MCF 10A (cell line): ENCODE data around the gene OR11A1. TPM values are rescaled to one million over a fixed set of nuclear protein-coding genes. Genes with fewer than 3 reads are reported as not detected.

ENCODE experiments used
- BruUV-seq: library from RNA; stranded (reverse); fragments of 400-500 nt; replicated peaks from 2 replicates; lab custom pipeline; 2021; lab: Mats Ljungman, UMichigan
- CTCF ChIA-PET: fragments of 300-600 bp; sonication (Branson Sonifier 250); formaldehyde crosslinking; extraction: SDS; loops from one replicate; lab custom pipeline; 2021; ENCODE audit warnings: antibody characterized with exemption, inconsistent platforms; lab: Yijun Ruan, JAX
- POLR2A ChIA-PET: fragments of 300-600, 350-650 bp; sonication (Branson Sonifier 250); formaldehyde crosslinking; extraction: SDS; loops from one replicate; lab custom pipeline; 2020; ENCODE audit warnings: antibody characterized with exemption, inconsistent platforms; lab: Yijun Ruan, JAX
- DNase-seq: peaks from one replicate; pipeline ENCODE4 v3.0.0-alpha.2; 2018; ENCODE audit not compliant: unreplicated experiment
- H3K27ac Mint-ChIP-seq: one replicate; pipeline ENCODE4 v1.8.0; 2022; ENCODE audit warnings: mild to moderate bottlenecking, low read depth, mixed read lengths; ENCODE audit not compliant: unreplicated experiment
- H3K27me3 Mint-ChIP-seq: one replicate; pipeline ENCODE4 v1.8.0; 2022; ENCODE audit warnings: mixed read lengths; ENCODE audit not compliant: insufficient read depth, unreplicated experiment
- H3K36me3 Mint-ChIP-seq: one replicate; pipeline ENCODE4 v1.8.0; 2022; ENCODE audit warnings: mild to moderate bottlenecking, moderate library complexity, mixed read lengths; ENCODE audit not compliant: insufficient read depth, unreplicated experiment
- H3K4me1 Mint-ChIP-seq: one replicate; pipeline ENCODE4 v1.8.0; 2022; ENCODE audit warnings: mixed read lengths; ENCODE audit not compliant: insufficient read depth, unreplicated experiment
- H3K4me3 Mint-ChIP-seq: one replicate; pipeline ENCODE4 v1.8.0; 2022; ENCODE audit warnings: mild to moderate bottlenecking, moderate library complexity, mixed read lengths; ENCODE audit not compliant: unreplicated experiment
- H3K9me3 Mint-ChIP-seq: one replicate; pipeline ENCODE4 v1.8.0; 2022; ENCODE audit warnings: mixed read lengths; ENCODE audit not compliant: unreplicated experiment
- intact Hi-C: fragments of 100-400 bp; cut with micrococcal nuclease; formaldehyde crosslinking; loops from 2 replicates; pipeline ENCODE4 v1.14.1; 2022
- total RNA-seq: library from RNA; stranded (reverse); gene quantifications from 2 replicates; pipeline ENCODE4 v1.2.3, GENCODE V29; 2022
- TF ChIP-seq, protein P1 (sequence below): fragments of 200-600 bp; IDR thresholded peaks from one replicate; pipeline ENCODE4 v1.8.0; 2022; ENCODE audit warnings: antibody characterized with exemption, mild to moderate bottlenecking; ENCODE audit not compliant: unreplicated experiment

The OR11A1 gene
- total RNA-seq, 1 experiment from 2014 or later: not detected

- intact Hi-C loops: no loop called here
- Mint-ChIP-seq H3K9me3 (no peaks in the 10 kb centered on the region), H3K27me3 (no peaks in the 10 kb centered on the region), H3K36me3 (no peaks in the 10 kb centered on the region), H3K27ac (no peak overlapping the region), H3K4me1 (no peaks in the 10 kb centered on the region), H3K4me3 (no peak overlapping the region)
- BruUV-seq: no TSS peak
- ChIA-PET CTCF (interaction anchor here (1.0 kb wide), 1 partner anchor 108 kb away, joined by 3 read pairs; no protein-coding TSS in a partner anchor), POLR2A (no interaction called here)
- TF ChIP-seq, protein P1, sequence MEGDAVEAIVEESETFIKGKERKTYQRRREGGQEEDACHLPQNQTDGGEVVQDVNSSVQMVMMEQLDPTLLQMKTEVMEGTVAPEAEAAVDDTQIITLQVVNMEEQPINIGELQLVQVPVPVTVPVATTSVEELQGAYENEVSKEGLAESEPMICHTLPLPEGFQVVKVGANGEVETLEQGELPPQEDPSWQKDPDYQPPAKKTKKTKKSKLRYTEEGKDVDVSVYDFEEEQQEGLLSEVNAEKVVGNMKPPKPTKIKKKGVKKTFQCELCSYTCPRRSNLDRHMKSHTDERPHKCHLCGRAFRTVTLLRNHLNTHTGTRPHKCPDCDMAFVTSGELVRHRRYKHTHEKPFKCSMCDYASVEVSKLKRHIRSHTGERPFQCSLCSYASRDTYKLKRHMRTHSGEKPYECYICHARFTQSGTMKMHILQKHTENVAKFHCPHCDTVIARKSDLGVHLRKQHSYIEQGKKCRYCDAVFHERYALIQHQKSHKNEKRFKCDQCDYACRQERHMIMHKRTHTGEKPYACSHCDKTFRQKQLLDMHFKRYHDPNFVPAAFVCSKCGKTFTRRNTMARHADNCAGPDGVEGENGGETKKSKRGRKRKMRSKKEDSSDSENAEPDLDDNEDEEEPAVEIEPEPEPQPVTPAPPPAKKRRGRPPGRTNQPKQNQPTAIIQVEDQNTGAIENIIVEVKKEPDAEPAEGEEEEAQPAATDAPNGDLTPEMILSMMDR: no peak
- DNase-seq: no peak
These were observed 21.9 kb upstream of the OR11A1 start for GRCh38 chr6:29478740-29479139.

- no peaks in the 10 kb centered on the region for H3K4me1 Mint-ChIP-seq
- ChIA-PET POLR2A (no interaction called here), CTCF (no interaction called here)
- H3K27ac Mint-ChIP-seq: no peak overlapping the region
- intact Hi-C loops: no loop called here
- no TSS peak for BruUV-seq
- no peak for DNase-seq
- no peak overlapping the region for H3K4me3 Mint-ChIP-seq
- no peaks in the 10 kb centered on the region for H3K9me3 Mint-ChIP-seq
- peaks cover 6% of the 10 kb centered on the region for H3K36me3 Mint-ChIP-seq
- TF ChIP-seq, protein P1: no peak
- peaks cover 6% of the 10 kb centered on the region for H3K27me3 Mint-ChIP-seq
These were observed 21.1 kb upstream of the OR11A1 start for GRCh38 chr6:29477923-29478450.

DNA sequence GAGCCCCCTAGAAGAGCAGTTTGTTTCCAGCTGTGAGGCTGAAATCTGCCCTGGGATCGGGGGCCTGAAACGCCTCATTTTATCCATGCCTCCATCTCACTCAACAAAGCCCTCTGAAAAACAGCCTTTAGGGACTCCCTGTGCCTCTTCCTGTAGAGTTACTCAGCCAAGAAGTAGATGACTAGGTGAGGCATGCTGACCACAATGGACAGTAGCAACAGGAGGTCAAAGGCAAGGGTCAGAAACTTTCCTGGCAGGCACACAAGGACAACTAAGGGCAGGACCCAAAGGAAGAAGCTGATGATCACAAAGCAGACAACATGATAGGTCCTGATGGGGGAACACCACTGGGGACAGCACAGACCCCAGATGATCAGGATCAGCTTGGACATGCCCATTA is 18.1 kb upstream of the OR11A1 start:
- H3K36me3 Mint-ChIP-seq: peaks cover 9% of the 10 kb centered on the region
- CTCF ChIA-PET: no interaction called here
- intact Hi-C loops: no loop called here
- no peak overlapping the region for H3K27ac Mint-ChIP-seq
- TF ChIP-seq, protein P1: no peak
- BruUV-seq: no TSS peak
- POLR2A ChIA-PET: no interaction called here
- H3K4me1 Mint-ChIP-seq: no peaks in the 10 kb centered on the region
- DNase-seq: no peak
- peaks cover 16% of the 10 kb centered on the region for H3K27me3 Mint-ChIP-seq
- H3K4me3 Mint-ChIP-seq: no peak overlapping the region
- H3K9me3 Mint-ChIP-seq: no peaks in the 10 kb centered on the region

DNA sequence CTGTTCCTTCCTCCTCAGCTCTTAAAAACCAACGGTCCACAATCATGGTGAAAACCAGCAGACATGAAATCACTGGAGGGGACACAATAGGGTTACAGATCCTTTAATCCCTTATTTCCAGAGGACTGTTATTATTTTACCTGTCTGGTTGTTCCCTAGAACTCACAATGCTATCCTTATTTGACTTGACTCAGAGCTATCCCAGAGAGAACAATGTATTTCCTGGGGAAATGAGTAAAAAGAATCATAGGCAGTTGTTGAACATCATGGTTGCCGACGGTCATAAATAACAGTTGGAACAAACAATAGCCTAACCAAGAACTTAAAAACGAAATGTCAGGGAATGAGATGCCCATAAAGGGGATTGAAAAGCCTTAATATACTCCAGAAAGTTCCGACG is 9.4 kb upstream of the OR11A1 start:
- BruUV-seq: no TSS peak
- POLR2A ChIA-PET: interaction anchor here (0.8 kb wide), 1 partner anchor 51 kb away, joined by 3 read pairs; no protein-coding TSS in a partner anchor
- H3K4me3 Mint-ChIP-seq: no peak overlapping the region
- intact Hi-C loops: no loop called here
- H3K36me3 Mint-ChIP-seq: no peaks in the 10 kb centered on the region
- H3K27ac Mint-ChIP-seq: no peak overlapping the region
- peaks cover 70% of the 10 kb centered on the region for H3K27me3 Mint-ChIP-seq
- TF ChIP-seq, protein P1: no peak
- H3K4me1 Mint-ChIP-seq: no peaks in the 10 kb centered on the region
- no peak for DNase-seq
- CTCF ChIA-PET: interaction anchor here (0.7 kb wide), 1 partner anchor 19 kb away, joined by 3 read pairs; no protein-coding TSS in a partner anchor
- no peaks in the 10 kb centered on the region for H3K9me3 Mint-ChIP-seq
